Measurements from ENCODE around the gene EIF4A3.
A peak's percentile ranks its signal among the peaks of the same experiment; 100 is the strongest.

Gene EIF4A3

DNA sequence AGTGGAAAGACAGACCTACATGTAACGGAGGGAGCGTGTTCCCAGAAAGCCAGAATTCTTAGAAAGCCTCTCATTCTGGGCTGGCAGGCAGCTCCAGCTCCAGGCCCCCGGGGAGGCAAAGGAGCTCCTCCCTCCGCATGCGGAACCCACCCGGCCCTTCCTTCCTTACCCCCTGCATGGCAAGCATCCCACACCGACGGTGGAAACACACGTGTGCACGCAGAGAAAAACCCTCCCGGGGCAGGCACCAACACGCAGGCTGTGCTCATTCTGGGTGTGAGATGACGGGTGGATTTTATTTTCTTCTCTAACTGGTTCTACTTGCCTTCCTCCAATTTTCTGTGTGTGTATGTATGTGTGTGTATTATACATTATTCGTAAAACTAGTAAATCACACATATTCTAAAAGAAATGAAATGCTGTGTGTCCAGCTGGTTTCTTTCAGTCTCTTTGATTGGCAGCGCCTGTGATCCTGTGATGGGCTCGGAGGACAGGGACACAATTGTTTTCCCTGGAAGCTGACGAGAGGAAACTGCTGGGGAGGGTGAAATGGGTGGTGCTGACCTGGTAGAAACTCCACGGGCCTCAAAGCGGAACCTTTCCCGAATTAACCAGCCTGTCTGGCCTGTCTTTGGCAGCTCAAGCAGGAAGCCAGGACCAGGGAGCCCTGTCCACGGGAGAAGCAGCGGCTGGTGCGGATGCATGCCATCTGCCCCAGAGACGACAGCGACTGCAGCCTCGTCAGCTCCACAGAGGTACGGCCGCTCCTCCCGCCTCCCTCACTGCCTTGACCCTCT lies 45.1 kb upstream of the EIF4A3 start:
- H2AK5ac ChIP-seq (ENCODE audit: low read length, severe bottlenecking): no peak overlapping the region

DNA sequence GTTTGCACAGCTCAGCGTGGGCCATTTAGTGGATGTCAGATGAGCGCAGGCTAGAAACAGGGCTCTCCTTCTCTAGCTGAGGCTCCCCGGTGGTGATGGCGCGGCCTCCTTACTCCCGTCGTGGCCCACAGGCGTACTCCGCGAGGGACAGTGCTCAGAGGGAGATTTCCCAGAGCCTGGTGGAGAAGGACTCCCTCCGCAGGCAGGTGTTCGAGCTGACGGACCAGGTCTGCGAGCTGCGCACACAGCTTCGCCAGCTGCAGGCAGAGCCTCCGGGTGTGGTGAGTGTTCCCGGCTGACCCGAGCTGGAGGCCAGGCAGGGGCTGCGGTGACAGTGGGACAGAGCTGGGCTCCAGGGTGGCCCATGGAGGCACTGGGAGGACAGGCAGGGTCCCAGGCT lies 44.3 kb upstream of the EIF4A3 start:
- H3K4me3 ChIP-seq (ENCODE audit: insufficient read depth in 1 of 2, low read depth in 1 of 2, low read length in 2 of 2): no peak overlapping the region
- peaks cover 28 to 50% of the 10 kb centered on the region in 2 experiments for H3K27me3 ChIP-seq (ENCODE audit: control insufficient read depth in 1 of 2, insufficient read depth in 1 of 2, low read length in 2 of 2)
- no peak overlapping the region for H4K8ac ChIP-seq (ENCODE audit: low read length)
- no peak overlapping the region for H2BK15ac ChIP-seq (ENCODE audit: low read depth, poor library complexity, severe bottlenecking)
- no peak for DNase-seq
- no peak overlapping the region for H3K4me2 ChIP-seq (ENCODE audit: low read length, poor library complexity, severe bottlenecking)
- no peak overlapping the region for H2BK5ac ChIP-seq (ENCODE audit: low read depth, low read length, poor library complexity, severe bottlenecking)
- H3K18ac ChIP-seq (ENCODE audit: low read depth in 1 of 2, low read length in 2 of 2): no peak overlapping the region
- H3K9ac ChIP-seq (ENCODE audit: low read length): no peak overlapping the region
- H3K36me3 ChIP-seq (ENCODE audit: control insufficient read depth in 1 of 2, insufficient read depth in 2 of 2, low read depth in 1 of 2, low read length in 2 of 2): no peaks in the 10 kb centered on the region
- no peak overlapping the region for H2AK5ac ChIP-seq (ENCODE audit: low read length, severe bottlenecking)
- WGBS: 70% methylated on average over 20 of the region's 20 CpGs
- H2BK120ac ChIP-seq (ENCODE audit: low read depth, low read length): no peak overlapping the region
- H3K27ac ChIP-seq (ENCODE audit: low read length, poor library complexity, severe bottlenecking): no peak overlapping the region
- H3K4ac ChIP-seq (ENCODE audit: low read depth in 1 of 2, low read length in 2 of 2): no peak overlapping the region
- H3K4me1 ChIP-seq (ENCODE audit: control insufficient read depth, insufficient read depth, low read depth, low read length): peaks cover 2% of the 10 kb centered on the region
- no peaks in the 10 kb centered on the region for H3K9me3 ChIP-seq (ENCODE audit: control insufficient read depth, low read length)
- H3K14ac ChIP-seq (ENCODE audit: low read length in 2 of 2): peak overlapping the region in 1 of 2 experiments; percentile 13
- no peak overlapping the region for H4K91ac ChIP-seq (ENCODE audit: low read length)
- H3K23ac ChIP-seq (ENCODE audit: low read length in 2 of 2): no peak overlapping the region
- no peaks in the 10 kb centered on the region for H3K79me1 ChIP-seq (replicated peaks; ENCODE audit: low read length, poor library complexity, severe bottlenecking)
- H2BK12ac ChIP-seq (ENCODE audit: low read length in 2 of 2): no peak overlapping the region
- no peak overlapping the region for H2AFZ ChIP-seq (ENCODE audit: low read depth, low read length)

More for the DNA sequence above, 45.1 kb upstream of the EIF4A3 start:
- Histone ChIP-seq H3K27me3 (ENCODE audit: control insufficient read depth in 1 of 2, insufficient read depth in 1 of 2, low read length in 2 of 2) (peaks cover 25 to 50% of the 10 kb centered on the region in 2 experiments), H2AFZ (ENCODE audit: low read depth, low read length) (no peak overlapping the region), H3K23ac (ENCODE audit: low read length in 2 of 2) (no peak overlapping the region), H2BK120ac (ENCODE audit: low read depth, low read length) (no peak overlapping the region), H3K36me3 (ENCODE audit: control insufficient read depth in 1 of 2, insufficient read depth in 2 of 2, low read depth in 1 of 2, low read length in 2 of 2) (no peaks in the 10 kb centered on the region), H2BK5ac (ENCODE audit: low read depth, low read length, poor library complexity, severe bottlenecking) (no peak overlapping the region), H3K9ac (ENCODE audit: low read length) (no peak overlapping the region), H3K9me3 (ENCODE audit: control insufficient read depth, low read length) (no peaks in the 10 kb centered on the region), H3K18ac (ENCODE audit: low read depth in 1 of 2, low read length in 2 of 2) (no peak overlapping the region), H2BK15ac (ENCODE audit: low read depth, poor library complexity, severe bottlenecking) (no peak overlapping the region), H3K4me2 (ENCODE audit: low read length, poor library complexity, severe bottlenecking) (no peak overlapping the region), H4K8ac (ENCODE audit: low read length) (no peak overlapping the region), H4K91ac (ENCODE audit: low read length) (no peak overlapping the region), H3K79me1 (replicated peaks; ENCODE audit: low read length, poor library complexity, severe bottlenecking) (no peaks in the 10 kb centered on the region), H3K4ac (ENCODE audit: low read depth in 1 of 2, low read length in 2 of 2) (no peak overlapping the region), H3K4me1 (ENCODE audit: control insufficient read depth, insufficient read depth, low read depth, low read length) (peaks cover 2% of the 10 kb centered on the region), H2BK12ac (ENCODE audit: low read length in 2 of 2) (no peak overlapping the region), H3K14ac (ENCODE audit: low read length in 2 of 2) (no peak overlapping the region), H3K4me3 (ENCODE audit: insufficient read depth in 1 of 2, low read depth in 1 of 2, low read length in 2 of 2) (no peak overlapping the region), H3K27ac (ENCODE audit: low read length, poor library complexity, severe bottlenecking) (no peak overlapping the region)
- 85% methylated on average over 24 of the region's 29 CpGs for WGBS
- DNase-seq: no peak

DNA sequence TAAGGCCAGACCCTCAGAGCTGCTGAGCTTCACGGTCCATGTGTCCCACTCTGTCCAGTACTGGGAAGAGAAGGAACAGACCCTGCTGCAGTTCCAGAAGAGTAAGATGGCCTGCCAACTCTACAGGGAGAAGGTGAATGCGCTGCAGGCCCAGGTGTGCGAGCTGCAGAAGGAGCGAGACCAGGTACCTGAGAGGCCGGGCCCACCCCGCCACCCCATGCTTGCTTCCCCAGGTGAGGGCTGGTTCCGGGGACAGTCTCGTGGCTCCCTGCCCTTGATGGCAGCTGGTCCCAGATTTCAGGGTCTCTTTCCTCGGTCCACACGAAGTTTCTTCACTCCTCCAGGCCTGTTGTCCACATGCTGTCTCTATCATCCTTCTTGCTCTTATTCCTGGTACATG lies 43.8 kb upstream of the EIF4A3 start:
- Histone ChIP-seq H3K18ac (ENCODE audit: low read depth in 1 of 2, low read length in 2 of 2) (no peak overlapping the region), H3K27ac (ENCODE audit: low read length, poor library complexity, severe bottlenecking) (no peak overlapping the region), H4K8ac (ENCODE audit: low read length) (no peak overlapping the region), H3K4me1 (ENCODE audit: control insufficient read depth, insufficient read depth, low read depth, low read length) (peaks cover 2% of the 10 kb centered on the region), H2BK15ac (ENCODE audit: low read depth, poor library complexity, severe bottlenecking) (no peak overlapping the region), H2BK120ac (ENCODE audit: low read depth, low read length) (no peak overlapping the region), H3K9me3 (ENCODE audit: control insufficient read depth, low read length) (no peaks in the 10 kb centered on the region), H2BK5ac (ENCODE audit: low read depth, low read length, poor library complexity, severe bottlenecking) (no peak overlapping the region), H4K91ac (ENCODE audit: low read length) (no peak overlapping the region), H3K9ac (ENCODE audit: low read length) (no peak overlapping the region), H3K36me3 (ENCODE audit: control insufficient read depth in 1 of 2, insufficient read depth in 2 of 2, low read depth in 1 of 2, low read length in 2 of 2) (no peaks in the 10 kb centered on the region), H3K23ac (ENCODE audit: low read length in 2 of 2) (no peak overlapping the region), H2BK12ac (ENCODE audit: low read length in 2 of 2) (no peak overlapping the region), H3K27me3 (ENCODE audit: control insufficient read depth in 1 of 2, insufficient read depth in 1 of 2, low read length in 2 of 2) (peaks cover 28 to 50% of the 10 kb centered on the region in 2 experiments), H3K79me1 (replicated peaks; ENCODE audit: low read length, poor library complexity, severe bottlenecking) (no peaks in the 10 kb centered on the region), H2AFZ (ENCODE audit: low read depth, low read length) (no peak overlapping the region), H3K4ac (ENCODE audit: low read depth in 1 of 2, low read length in 2 of 2) (no peak overlapping the region), H3K4me2 (ENCODE audit: low read length, poor library complexity, severe bottlenecking) (no peak overlapping the region), H3K14ac (ENCODE audit: low read length in 2 of 2) (peak overlapping the region in 1 of 2 experiments; percentile 16), H3K4me3 (ENCODE audit: insufficient read depth in 1 of 2, low read depth in 1 of 2, low read length in 2 of 2) (no peak overlapping the region), H2AK5ac (ENCODE audit: low read length, severe bottlenecking) (no peak overlapping the region)
- 92% methylated on average over 10 of the region's 10 CpGs for WGBS
- no peak for DNase-seq

DNA sequence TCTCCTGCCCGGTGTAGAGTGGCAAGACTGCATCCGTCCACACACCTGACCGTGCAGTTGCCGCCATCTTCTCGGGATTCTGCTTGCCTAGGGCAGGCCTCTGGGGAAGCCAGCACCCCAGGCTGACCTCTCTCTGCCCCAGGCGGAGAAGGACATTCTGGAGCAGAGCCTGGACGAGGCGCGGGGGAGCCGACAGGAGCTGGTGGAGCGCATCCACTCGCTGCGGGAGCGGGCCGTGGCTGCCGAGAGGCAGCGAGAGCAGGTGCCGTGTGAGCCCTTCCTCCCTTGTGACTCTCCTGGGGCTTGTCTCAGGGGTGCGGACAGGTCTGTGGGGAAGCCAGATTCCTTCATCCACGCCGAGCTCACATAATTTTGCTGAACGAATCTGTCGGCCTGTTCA lies 42.7 kb upstream of the EIF4A3 start:
- no peak overlapping the region for H3K14ac ChIP-seq (ENCODE audit: low read length in 2 of 2)
- no peaks in the 10 kb centered on the region for H3K9me3 ChIP-seq (ENCODE audit: control insufficient read depth, low read length)
- no peak overlapping the region for H2BK12ac ChIP-seq (ENCODE audit: low read length in 2 of 2)
- H4K8ac ChIP-seq (ENCODE audit: low read length): no peak overlapping the region
- no peaks in the 10 kb centered on the region for H3K36me3 ChIP-seq (ENCODE audit: control insufficient read depth in 1 of 2, insufficient read depth in 2 of 2, low read depth in 1 of 2, low read length in 2 of 2)
- H3K4me2 ChIP-seq (ENCODE audit: low read length, poor library complexity, severe bottlenecking): no peak overlapping the region
- no peak overlapping the region for H3K23ac ChIP-seq (ENCODE audit: low read length in 2 of 2)
- no peak for DNase-seq
- H2AK5ac ChIP-seq (ENCODE audit: low read length, severe bottlenecking): no peak overlapping the region
- H2BK15ac ChIP-seq (ENCODE audit: low read depth, poor library complexity, severe bottlenecking): no peak overlapping the region
- H2BK120ac ChIP-seq (ENCODE audit: low read depth, low read length): no peak overlapping the region
- H4K91ac ChIP-seq (ENCODE audit: low read length): no peak overlapping the region
- no peak overlapping the region for H3K4ac ChIP-seq (ENCODE audit: low read depth in 1 of 2, low read length in 2 of 2)
- peaks cover 24 to 39% of the 10 kb centered on the region in 2 experiments for H3K27me3 ChIP-seq (ENCODE audit: control insufficient read depth in 1 of 2, insufficient read depth in 1 of 2, low read length in 2 of 2)
- H3K18ac ChIP-seq (ENCODE audit: low read depth in 1 of 2, low read length in 2 of 2): no peak overlapping the region
- peaks cover 2% of the 10 kb centered on the region for H3K4me1 ChIP-seq (ENCODE audit: control insufficient read depth, insufficient read depth, low read depth, low read length)
- H3K79me1 ChIP-seq (replicated peaks; ENCODE audit: low read length, poor library complexity, severe bottlenecking): no peaks in the 10 kb centered on the region
- no peak overlapping the region for H3K27ac ChIP-seq (ENCODE audit: low read length, poor library complexity, severe bottlenecking)
- no peak overlapping the region for H3K4me3 ChIP-seq (ENCODE audit: insufficient read depth in 1 of 2, low read depth in 1 of 2, low read length in 2 of 2)
- 96% methylated on average over 23 of the region's 23 CpGs for WGBS
- H2AFZ ChIP-seq (ENCODE audit: low read depth, low read length): no peak overlapping the region
- H3K9ac ChIP-seq (ENCODE audit: low read length): no peak overlapping the region
- no peak overlapping the region for H2BK5ac ChIP-seq (ENCODE audit: low read depth, low read length, poor library complexity, severe bottlenecking)
